ENCODE measurements around the gene ZFAND3. TPM values are rescaled to one million over a fixed set of nuclear protein-coding genes. Genes with fewer than 3 reads are reported as not detected.
"Not testable (repeated sequence)": the region's sequence is repeated elsewhere in the genome, so short reads cannot be mapped to it uniquely, and the experiment has no call there.

Gene ZFAND3
- polyA plus RNA-seq, 1 of the 3 experiments (the other 2 are of a cell fraction): 16.7 TPM

DNA sequence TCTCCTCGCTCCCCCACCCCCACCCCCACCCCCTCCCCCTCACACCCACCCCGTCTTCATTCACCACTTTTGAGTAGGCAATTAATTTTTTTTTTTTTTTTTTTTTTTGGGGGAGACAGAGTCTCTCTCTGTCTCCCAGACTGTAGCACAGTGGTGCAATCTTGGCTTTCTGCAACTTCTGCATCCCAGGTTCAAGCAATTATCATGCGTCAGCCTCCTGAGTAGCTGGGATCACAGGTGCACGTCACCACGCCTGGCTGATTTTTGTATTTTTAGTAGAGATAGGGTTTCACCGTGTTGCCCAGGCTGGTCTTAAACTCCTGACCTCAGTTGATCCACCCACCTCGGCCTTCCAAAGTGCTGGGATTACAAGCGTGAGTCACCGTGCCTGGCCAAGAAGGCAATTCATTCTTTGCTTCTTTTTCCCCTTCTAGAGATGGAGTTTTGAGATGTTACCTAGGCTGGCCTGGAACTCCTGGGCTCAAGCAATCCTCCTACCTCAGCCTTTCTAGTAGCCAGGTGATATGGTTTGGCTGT, 230.4 kb downstream of the ZFAND3 start:
- Histone ChIP-seq H3K79me2 (ENCODE audit: insufficient read depth) (peaks cover 87% of the 10 kb centered on the region), H4K20me1 (ENCODE audit: insufficient read depth) (peaks cover 72% of the 10 kb centered on the region)
- POLR2A ChIA-PET; H3K4me2 ChIP-seq; DNase-seq; H3K27me3 ChIP-seq (ENCODE audit: insufficient read depth); H3K4me3 ChIP-seq (ENCODE audit: low read depth in 2 of 2, low read length in 1 of 2); H2AFZ ChIP-seq (ENCODE audit: low read depth); H3K27ac ChIP-seq (ENCODE audit: low read depth in 2 of 2, low read length in 1 of 2); CTCF ChIA-PET; H3K9me3 ChIP-seq; H3K4me1 ChIP-seq (ENCODE audit: control insufficient read depth in 1 of 2, insufficient read depth in 2 of 2, low read depth in 1 of 2, low read length in 1 of 2); H3F3A ChIP-seq (replicated peaks; ENCODE audit: insufficient read depth); H3K36me3 ChIP-seq (replicated peaks in 1 of 2; ENCODE audit: control insufficient read depth in 1 of 2, insufficient read depth in 2 of 2, low read length in 1 of 2); H3K9ac ChIP-seq; H3K9me2 ChIP-seq: not testable (repeated sequence)
- WGBS (ENCODE audit: low lambda C conversion rate): 91% methylated on average over 9 of the region's 9 CpGs

DNA sequence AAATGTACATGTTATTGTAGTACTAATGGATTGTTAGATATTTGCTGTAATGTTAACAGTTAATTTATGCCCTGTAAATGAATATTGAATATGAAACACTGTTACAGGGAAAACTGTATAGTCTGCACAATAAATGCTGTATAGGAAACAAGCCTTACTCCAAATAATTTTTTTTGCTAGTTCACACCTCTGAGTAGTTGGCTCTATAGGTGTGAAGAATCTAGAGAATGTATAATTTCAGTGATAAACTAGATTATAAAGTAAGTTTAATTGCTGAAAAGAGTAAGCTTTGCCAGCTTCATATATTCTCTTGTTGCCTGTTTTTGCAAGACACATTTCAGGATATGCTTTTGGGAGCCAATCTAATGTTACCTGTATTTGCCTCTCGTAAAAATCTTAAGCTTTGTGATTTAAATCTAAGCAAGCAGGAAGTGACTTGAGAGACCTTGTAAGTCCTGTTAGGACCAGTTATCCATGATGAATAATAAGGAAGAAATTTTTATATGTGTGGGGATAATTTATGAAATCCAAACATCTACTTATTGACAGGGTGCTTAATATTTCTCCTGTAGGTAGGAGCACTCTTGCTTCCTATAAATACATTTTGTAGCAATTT, 232.4 kb downstream of the ZFAND3 start:
- 95% methylated on average over 1 of the region's 1 CpG for WGBS (ENCODE audit: low lambda C conversion rate)
- Histone ChIP-seq H3K27me3 (ENCODE audit: insufficient read depth) (no peaks in the 10 kb centered on the region), H3K4me1 (ENCODE audit: control insufficient read depth in 1 of 2, insufficient read depth in 2 of 2, low read depth in 1 of 2, low read length in 1 of 2) (peaks cover 5 to 10% of the 10 kb centered on the region in 2 experiments; a peak in 3 of 4 replicates), H3K9me3 (no peaks in the 10 kb centered on the region), H3F3A (replicated peaks; ENCODE audit: insufficient read depth) (no peaks in the 10 kb centered on the region), H3K79me2 (ENCODE audit: insufficient read depth) (peaks cover 87% of the 10 kb centered on the region), H3K9ac (no peak overlapping the region), H4K20me1 (ENCODE audit: insufficient read depth) (peaks cover 75% of the 10 kb centered on the region), H3K4me2 (no peak overlapping the region), H3K9me2 (no peaks in the 10 kb centered on the region), H3K36me3 (replicated peaks in 1 of 2; ENCODE audit: control insufficient read depth in 1 of 2, insufficient read depth in 2 of 2, low read length in 1 of 2) (no peaks in the 10 kb centered on the region), H3K27ac (ENCODE audit: low read depth in 2 of 2, low read length in 1 of 2) (no peak overlapping the region), H2AFZ (ENCODE audit: low read depth) (no peak overlapping the region), H3K4me3 (ENCODE audit: low read depth in 2 of 2, low read length in 1 of 2) (no peak overlapping the region)
- CTCF ChIA-PET: no interaction called here
- DNase-seq: no peak
- POLR2A ChIA-PET: no interaction called here
- TF ChIP-seq, protein P1, sequence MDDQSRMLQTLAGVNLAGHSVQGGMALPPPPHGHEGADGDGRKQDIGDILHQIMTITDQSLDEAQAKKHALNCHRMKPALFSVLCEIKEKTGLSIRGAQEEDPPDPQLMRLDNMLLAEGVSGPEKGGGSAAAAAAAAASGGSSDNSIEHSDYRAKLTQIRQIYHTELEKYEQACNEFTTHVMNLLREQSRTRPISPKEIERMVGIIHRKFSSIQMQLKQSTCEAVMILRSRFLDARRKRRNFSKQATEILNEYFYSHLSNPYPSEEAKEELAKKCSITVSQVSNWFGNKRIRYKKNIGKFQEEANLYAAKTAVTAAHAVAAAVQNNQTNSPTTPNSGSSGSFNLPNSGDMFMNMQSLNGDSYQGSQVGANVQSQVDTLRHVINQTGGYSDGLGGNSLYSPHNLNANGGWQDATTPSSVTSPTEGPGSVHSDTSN (IDR thresholded peaks at IDR 0.05): no peak
- TF ChIP-seq, protein P2, sequence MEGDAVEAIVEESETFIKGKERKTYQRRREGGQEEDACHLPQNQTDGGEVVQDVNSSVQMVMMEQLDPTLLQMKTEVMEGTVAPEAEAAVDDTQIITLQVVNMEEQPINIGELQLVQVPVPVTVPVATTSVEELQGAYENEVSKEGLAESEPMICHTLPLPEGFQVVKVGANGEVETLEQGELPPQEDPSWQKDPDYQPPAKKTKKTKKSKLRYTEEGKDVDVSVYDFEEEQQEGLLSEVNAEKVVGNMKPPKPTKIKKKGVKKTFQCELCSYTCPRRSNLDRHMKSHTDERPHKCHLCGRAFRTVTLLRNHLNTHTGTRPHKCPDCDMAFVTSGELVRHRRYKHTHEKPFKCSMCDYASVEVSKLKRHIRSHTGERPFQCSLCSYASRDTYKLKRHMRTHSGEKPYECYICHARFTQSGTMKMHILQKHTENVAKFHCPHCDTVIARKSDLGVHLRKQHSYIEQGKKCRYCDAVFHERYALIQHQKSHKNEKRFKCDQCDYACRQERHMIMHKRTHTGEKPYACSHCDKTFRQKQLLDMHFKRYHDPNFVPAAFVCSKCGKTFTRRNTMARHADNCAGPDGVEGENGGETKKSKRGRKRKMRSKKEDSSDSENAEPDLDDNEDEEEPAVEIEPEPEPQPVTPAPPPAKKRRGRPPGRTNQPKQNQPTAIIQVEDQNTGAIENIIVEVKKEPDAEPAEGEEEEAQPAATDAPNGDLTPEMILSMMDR (IDR thresholded peaks at IDR 0.05): no peak
- no peak for TF ChIP-seq MXI1 (IDR thresholded peaks at IDR 0.05; ENCODE audit: low read depth, low read length)
- TF ChIP-seq CHD2 (IDR thresholded peaks at IDR 0.05; ENCODE audit: low read length, partially characterized antibody): no peak
- TF ChIP-seq RCOR1 (IDR thresholded peaks at IDR 0.05; ENCODE audit: low read length): no peak
- TF ChIP-seq EZH2phosphoT487 (IDR thresholded peaks at IDR 0.05; ENCODE audit: borderline replicate concordance, low read depth): no peak
- TF ChIP-seq, protein P3, sequence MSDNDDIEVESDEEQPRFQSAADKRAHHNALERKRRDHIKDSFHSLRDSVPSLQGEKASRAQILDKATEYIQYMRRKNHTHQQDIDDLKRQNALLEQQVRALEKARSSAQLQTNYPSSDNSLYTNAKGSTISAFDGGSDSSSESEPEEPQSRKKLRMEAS (IDR thresholded peaks at IDR 0.05; ENCODE audit: low read depth): no peak
- TF ChIP-seq, protein P4, sequence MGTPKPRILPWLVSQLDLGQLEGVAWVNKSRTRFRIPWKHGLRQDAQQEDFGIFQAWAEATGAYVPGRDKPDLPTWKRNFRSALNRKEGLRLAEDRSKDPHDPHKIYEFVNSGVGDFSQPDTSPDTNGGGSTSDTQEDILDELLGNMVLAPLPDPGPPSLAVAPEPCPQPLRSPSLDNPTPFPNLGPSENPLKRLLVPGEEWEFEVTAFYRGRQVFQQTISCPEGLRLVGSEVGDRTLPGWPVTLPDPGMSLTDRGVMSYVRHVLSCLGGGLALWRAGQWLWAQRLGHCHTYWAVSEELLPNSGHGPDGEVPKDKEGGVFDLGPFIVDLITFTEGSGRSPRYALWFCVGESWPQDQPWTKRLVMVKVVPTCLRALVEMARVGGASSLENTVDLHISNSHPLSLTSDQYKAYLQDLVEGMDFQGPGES (IDR thresholded peaks at IDR 0.05; ENCODE audit: low read depth, low read length): no peak
- no peak for TF ChIP-seq ELF1 (IDR thresholded peaks at IDR 0.05)
- no peak for TF ChIP-seq NFIC (IDR thresholded peaks at IDR 0.05; ENCODE audit: borderline replicate concordance)
- TF ChIP-seq, protein P5, sequence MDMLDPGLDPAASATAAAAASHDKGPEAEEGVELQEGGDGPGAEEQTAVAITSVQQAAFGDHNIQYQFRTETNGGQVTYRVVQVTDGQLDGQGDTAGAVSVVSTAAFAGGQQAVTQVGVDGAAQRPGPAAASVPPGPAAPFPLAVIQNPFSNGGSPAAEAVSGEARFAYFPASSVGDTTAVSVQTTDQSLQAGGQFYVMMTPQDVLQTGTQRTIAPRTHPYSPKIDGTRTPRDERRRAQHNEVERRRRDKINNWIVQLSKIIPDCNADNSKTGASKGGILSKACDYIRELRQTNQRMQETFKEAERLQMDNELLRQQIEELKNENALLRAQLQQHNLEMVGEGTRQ (IDR thresholded peaks at IDR 0.05; ENCODE audit: borderline replicate concordance, low read depth, low read length): no peak
- TF ChIP-seq SIN3A (IDR thresholded peaks at IDR 0.05; ENCODE audit: borderline replicate concordance, low read depth, low read length): no peak
- no peak for TF ChIP-seq EP300 (IDR thresholded peaks at IDR 0.05; ENCODE audit: borderline replicate concordance in 1 of 2, low read depth in 1 of 2, low read length in 1 of 2)
- TF ChIP-seq, protein P6, sequence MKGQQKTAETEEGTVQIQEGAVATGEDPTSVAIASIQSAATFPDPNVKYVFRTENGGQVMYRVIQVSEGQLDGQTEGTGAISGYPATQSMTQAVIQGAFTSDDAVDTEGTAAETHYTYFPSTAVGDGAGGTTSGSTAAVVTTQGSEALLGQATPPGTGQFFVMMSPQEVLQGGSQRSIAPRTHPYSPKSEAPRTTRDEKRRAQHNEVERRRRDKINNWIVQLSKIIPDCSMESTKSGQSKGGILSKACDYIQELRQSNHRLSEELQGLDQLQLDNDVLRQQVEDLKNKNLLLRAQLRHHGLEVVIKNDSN (IDR thresholded peaks at IDR 0.05; ENCODE audit: borderline replicate concordance, low read depth): no peak

All from SK-N-SH (cell line).